BJ (cell line): ENCODE results near the gene ADARB2. TPM values are rescaled to one million over a fixed set of nuclear protein-coding genes. Genes with fewer than 3 reads are reported as not detected.
"Not testable (repeated sequence)": the region's sequence is repeated elsewhere in the genome, so short reads cannot be mapped to it uniquely, and the experiment has no call there.

Experiments
- CTCF ChIA-PET: fragments of 350-600 bp; formaldehyde crosslinking; extraction: SDS; loops from one replicate; lab custom pipeline; 2021; ENCODE audit warnings: antibody characterized with exemption, inconsistent platforms; lab: Yijun Ruan, JAX
- POLR2A ChIA-PET: fragments of 300-600 bp; sonication (Branson Sonifier 250); formaldehyde crosslinking; extraction: SDS; loops from one replicate; lab custom pipeline; 2021; ENCODE audit warnings: antibody characterized with exemption; lab: Charles Lee
- DNase-seq: peaks from one replicate; pipeline ENCODE4 v3.0.0-alpha.2; 2011; ENCODE audit warnings: low read depth
- H3K27me3 ChIP-seq: 2 replicates; pipeline ENCODE4 v1.6.0; 2011; ENCODE audit warnings: low read length; ENCODE audit not compliant: control insufficient read depth, insufficient read depth
- H3K36me3 ChIP-seq: 2 replicates; pipeline ENCODE4 v1.5.1; 2011; ENCODE audit warnings: low read length; ENCODE audit not compliant: control insufficient read depth, insufficient read depth
- H3K4me3 ChIP-seq: 2 replicates; pipeline ENCODE4 v1.5.1; 2011; ENCODE audit warnings: low read depth, mild to moderate bottlenecking, control low read depth, low read length
- polyA plus RNA-seq: library from polyadenylated mRNA; depleted of rRNA; stranded (reverse); fragments of >200 nt; gene quantifications from 2 replicates; pipeline ENCODE4 v1.2.3, GENCODE V29; 2011
- TF ChIP-seq, protein P1 (sequence below): IDR thresholded peaks from 2 replicates; pipeline ENCODE4 v1.5.1; 2011; ENCODE audit warnings: low read depth, mild to moderate bottlenecking, control low read depth, inconsistent platforms, low read length, moderate library complexity; ENCODE audit not compliant: insufficient read depth

Gene ADARB2
- polyA plus RNA-seq, 1 experiment, result not detected

DNA sequence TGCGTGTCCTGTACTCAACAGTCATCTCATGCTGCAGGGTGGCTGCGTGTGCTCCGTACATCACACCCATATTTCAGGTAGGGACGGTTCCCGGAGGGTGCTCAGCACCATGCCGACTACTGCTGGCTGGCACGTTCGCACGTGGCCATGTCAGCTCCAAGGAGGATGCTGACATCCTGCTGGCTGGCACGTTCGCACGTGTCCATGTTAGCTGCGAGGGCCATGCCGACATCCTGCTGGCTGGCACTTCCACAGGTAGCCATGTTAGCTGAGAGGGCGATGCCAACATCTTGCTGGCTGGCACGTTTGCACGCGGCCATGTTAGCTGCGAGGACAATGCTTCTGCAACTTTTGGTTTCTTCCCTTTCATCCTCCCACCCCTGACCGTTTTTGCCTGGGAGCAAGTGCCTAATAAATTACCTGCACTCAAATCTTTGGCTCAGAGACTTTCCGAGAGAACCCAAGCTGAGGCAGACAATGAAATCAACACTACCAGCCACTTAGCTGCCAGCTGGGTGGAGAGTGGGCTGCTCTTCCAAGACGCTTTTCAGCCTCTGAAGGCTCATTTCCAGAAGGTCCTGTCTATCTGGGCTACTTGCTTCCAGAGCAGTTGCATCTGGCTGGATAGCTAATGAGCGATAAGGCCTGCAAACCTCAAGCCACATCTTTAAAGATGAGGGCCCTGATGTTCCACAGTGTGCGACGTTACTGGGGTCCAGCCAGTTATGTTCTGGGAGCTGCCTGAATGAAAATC is 576.6 kb downstream of the ADARB2 start:
- ChIA-PET POLR2A (no interaction called here), CTCF (interaction anchor here (0.6 to 1.2 kb wide), 3 partner anchors 8 to 31 kb away, joined by 3 to 4 read pairs (median 4); no protein-coding TSS in a partner anchor)
- DNase-seq, result no peak
- Histone ChIP-seq H3K36me3 (no peaks in the 10 kb centered on the region), H3K27me3 (no peaks in the 10 kb centered on the region), H3K4me3 (no peak overlapping the region)
- TF ChIP-seq, protein P1, sequence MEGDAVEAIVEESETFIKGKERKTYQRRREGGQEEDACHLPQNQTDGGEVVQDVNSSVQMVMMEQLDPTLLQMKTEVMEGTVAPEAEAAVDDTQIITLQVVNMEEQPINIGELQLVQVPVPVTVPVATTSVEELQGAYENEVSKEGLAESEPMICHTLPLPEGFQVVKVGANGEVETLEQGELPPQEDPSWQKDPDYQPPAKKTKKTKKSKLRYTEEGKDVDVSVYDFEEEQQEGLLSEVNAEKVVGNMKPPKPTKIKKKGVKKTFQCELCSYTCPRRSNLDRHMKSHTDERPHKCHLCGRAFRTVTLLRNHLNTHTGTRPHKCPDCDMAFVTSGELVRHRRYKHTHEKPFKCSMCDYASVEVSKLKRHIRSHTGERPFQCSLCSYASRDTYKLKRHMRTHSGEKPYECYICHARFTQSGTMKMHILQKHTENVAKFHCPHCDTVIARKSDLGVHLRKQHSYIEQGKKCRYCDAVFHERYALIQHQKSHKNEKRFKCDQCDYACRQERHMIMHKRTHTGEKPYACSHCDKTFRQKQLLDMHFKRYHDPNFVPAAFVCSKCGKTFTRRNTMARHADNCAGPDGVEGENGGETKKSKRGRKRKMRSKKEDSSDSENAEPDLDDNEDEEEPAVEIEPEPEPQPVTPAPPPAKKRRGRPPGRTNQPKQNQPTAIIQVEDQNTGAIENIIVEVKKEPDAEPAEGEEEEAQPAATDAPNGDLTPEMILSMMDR, result no peak

DNA sequence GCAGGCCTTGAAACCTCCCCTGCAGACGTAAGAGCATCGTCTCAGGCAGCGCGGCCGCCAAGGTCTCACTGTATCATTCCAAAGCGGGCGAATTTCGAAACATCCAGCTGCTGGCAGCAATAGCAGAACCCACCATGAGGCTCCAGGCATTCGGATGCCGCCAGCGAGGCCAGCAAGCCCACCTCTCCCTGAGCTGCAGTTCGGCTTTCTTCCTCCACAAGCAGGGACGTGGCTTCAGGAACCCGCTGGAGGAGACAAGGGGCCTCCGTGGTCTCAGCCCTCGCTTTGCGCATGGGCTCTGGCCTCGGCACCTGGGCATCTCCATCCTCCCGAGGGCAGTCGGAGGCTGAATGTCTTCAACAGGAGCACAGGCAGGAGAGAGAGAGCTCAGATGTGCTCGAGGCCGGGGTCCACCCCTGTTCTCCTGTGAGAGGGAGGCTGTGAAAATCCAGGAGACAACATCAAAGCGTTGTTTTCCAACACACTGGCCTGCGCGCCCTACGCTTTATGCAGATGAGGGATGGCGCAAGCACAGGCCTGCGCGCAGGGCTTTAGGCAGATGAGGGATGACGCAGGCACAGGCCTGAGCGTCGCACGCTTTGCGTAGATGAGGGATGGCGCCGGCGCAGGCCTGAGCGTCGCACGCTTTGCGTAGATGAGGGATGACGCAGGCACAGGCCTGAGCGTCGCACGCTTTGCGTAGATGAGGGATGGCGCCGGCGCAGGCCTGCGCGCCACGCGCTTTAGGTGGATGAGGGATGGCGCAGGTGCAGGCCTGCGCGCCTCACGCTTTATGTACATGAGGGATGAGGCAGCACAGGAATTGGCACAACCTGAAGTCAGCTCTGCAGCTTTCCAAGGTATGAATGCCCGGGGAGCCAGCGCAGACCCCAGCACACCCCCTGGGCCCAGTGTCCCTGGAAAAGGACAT is 577.9 kb downstream of the ADARB2 start:
- no peaks in the 10 kb centered on the region for H3K27me3 ChIP-seq
- DNase-seq, result no peak
- no peaks in the 10 kb centered on the region for H3K36me3 ChIP-seq
- CTCF ChIA-PET, result interaction anchor here (0.6 to 1.2 kb wide), 3 partner anchors 7 to 98 kb away, joined by 3 to 4 read pairs (median 3); no protein-coding TSS in a partner anchor
- TF ChIP-seq, protein P1, result no peak
- POLR2A ChIA-PET, result no interaction called here
- no peak overlapping the region for H3K4me3 ChIP-seq

DNA sequence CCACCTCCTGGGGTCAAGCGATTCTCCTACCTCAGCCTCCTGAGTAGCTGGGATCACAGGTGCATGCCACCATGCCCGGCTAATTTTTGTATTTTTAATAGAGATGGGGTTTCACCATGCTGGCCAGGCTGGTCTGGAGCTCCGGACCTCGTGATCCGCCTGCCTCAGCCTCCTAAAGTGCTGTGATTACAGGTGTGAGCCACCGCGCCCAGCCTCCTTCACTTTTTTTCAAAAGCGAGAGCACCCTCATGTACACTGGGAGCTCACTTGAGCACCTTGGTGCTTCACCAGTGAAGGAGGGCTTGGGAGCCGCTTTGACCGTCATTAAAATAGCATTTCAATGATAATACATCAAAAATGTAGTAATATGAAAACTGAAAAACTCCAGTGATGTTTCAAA is 578.8 kb downstream of the ADARB2 start:
- H3K4me3 ChIP-seq, H3K36me3 ChIP-seq, H3K27me3 ChIP-seq, DNase-seq, POLR2A ChIA-PET: not testable (repeated sequence)
- CTCF ChIA-PET, result interaction anchor here (0.6 kb wide), 1 partner anchor 97 kb away, joined by 3 read pairs; no protein-coding TSS in a partner anchor

DNA sequence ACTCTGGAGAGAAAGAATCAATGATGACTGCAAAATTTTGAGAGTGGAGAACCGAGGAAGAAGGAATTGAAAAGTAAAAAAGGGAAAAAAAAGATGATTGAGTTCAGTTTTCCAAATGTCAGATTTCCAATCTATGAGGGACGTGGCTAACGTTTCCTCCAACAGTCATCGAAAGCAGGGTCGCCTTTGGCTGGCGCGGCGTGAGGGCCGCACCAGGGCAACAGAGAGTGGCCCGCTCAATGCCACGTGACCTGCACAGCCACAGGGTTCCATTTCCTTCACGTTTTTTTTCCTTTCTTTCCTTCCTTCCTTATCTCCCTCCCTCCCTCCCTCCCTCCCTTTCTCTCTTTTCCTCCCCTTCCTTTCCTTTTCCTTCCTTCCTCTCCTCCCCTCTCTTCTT is 579.3 kb downstream of the ADARB2 start:
- H3K27me3 ChIP-seq, result no peaks in the 10 kb centered on the region
- TF ChIP-seq, protein P1, result no peak
- no peak overlapping the region for H3K4me3 ChIP-seq
- no peak for DNase-seq
- H3K36me3 ChIP-seq, result no peaks in the 10 kb centered on the region
- ChIA-PET CTCF (no interaction called here), POLR2A (no interaction called here)

DNA sequence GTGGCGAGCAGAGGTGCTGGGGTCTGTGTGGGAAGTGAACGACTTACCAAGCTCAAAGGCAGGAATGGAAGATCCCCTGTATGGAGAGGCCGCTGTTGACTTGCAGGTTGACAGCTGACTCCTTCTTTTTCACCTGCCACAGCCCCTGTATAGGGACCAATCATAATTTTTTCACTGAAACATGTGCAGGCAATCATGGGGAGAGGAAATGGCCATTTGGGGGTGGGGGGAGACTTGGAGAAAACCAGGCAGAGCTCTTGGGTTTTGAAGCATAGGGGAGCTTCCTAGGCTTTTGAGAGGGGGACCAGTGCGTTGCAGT is 579.8 kb downstream of the ADARB2 start:
- no peak overlapping the region for H3K4me3 ChIP-seq
- no peaks in the 10 kb centered on the region for H3K27me3 ChIP-seq
- ChIA-PET POLR2A (no interaction called here), CTCF (no interaction called here)
- no peaks in the 10 kb centered on the region for H3K36me3 ChIP-seq
- DNase-seq, result no peak
- TF ChIP-seq, protein P1, result no peak
